ENCODE data around the gene XG. TPM values are rescaled to one million over a fixed set of nuclear protein-coding genes. Genes with fewer than 3 reads are reported as not detected.

XG gene
- total and polyA plus RNA-seq, 7 donors: 0.03 to 1.1 TPM; not detected in 5

DNA sequence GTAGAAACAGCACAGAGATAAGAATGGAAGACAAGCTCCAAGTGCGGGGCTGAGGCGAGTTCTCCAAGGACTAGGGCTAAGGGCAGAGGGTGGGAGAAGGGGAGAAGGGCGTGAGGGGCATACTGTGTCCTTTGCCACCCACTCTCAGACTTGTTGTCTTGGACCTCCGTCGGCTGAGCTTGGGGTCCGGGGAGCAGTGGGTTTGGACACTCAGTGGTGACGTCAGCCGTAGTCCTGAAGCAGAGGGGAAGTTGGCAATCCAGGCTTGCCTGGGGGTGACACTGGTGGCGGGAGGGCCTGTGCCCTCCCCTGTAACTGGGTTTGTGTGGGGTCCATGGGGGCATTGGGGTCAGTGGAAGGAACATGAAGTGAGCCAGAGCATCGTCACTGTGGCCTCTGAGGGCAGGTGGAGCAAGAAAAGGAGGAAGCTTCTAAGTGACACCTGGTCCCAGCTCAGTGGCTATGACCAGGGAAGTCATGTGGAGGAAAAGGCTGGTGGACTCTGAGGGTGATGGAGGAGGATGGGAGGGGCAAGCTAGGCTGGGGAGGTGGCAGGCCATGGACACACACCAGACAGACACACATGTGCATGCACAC is 43.1 kb upstream of the XG start:
- WGBS, 2 donors: 74 to 87% methylated on average over 10 of the region's 10 CpGs
- DNase-seq: no peak
- no peak overlapping the region for H3K4me3 ChIP-seq
- peaks cover 0 to 97% (median 81%) of the 10 kb centered on the region in 4 donors for H3K4me1 ChIP-seq
- H3K9me3 ChIP-seq: no peaks in the 10 kb centered on the region
- peaks cover 0 to 21% (median 2%) of the 10 kb centered on the region in 4 donors for H3K36me3 ChIP-seq
- TF ChIP-seq POLR2A (IDR thresholded peaks at IDR 0.05) (no peak), POLR2AphosphoS5 (IDR thresholded peaks at IDR 0.05) (no peak), EP300 (IDR thresholded peaks at IDR 0.05) (no peak), CTCF (IDR thresholded peaks at IDR 0.05) (no peak)
- intact Hi-C loops (cut with DNase I): loop anchor here (5.0 kb wide), 1 partner anchor 104 kb away; no protein-coding TSS in a partner anchor
- H3K27ac ChIP-seq: peak overlapping the region in 3 of 4 donors; percentile 32 to 97 (median 46)
- H3K27me3 ChIP-seq: no peaks in the 10 kb centered on the region

DNA sequence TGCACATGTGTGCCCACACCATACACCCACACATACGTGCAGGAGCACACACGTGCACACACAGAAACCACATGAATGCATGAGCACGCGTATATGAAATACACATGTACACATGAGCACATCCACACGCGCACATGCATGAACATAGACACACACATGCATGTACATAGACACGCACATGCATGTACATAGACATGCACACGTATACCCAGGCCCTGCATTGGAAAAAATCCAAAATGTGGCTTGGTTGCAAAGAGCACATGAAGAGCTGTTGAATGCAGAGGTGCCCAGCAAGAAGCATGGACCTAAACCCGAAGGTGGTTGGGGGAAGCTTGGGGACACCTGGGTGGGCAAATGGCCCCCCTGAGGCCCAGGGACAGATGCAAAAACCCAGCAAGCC is 42.3 kb upstream of the XG start:
- Histone ChIP-seq H3K27ac (peak overlapping the region; percentile 61 to 97 (median 70)), H3K36me3 (peaks cover 0 to 24% (median 2%) of the 10 kb centered on the region in 4 donors), H3K4me3 (peak overlapping the region in 1 of 4 donors; percentile 8), H3K27me3 (no peaks in the 10 kb centered on the region), H3K4me1 (peaks cover 0 to 96% (median 73%) of the 10 kb centered on the region in 4 donors), H3K9me3 (no peaks in the 10 kb centered on the region)
- intact Hi-C loops (cut with DNase I): loop anchor here (5.0 kb wide), 1 partner anchor 103 kb away; no protein-coding TSS in a partner anchor
- TF ChIP-seq POLR2AphosphoS5 (IDR thresholded peaks at IDR 0.05) (no peak), POLR2A (IDR thresholded peaks at IDR 0.05) (no peak)
- 83 to 88% methylated on average over 9 of the region's 9 CpGs for WGBS, 2 donors
- no peak for DNase-seq

- peak overlapping the region in 2 of 4 donors; percentile 8 to 18 for H3K4me3 ChIP-seq
- H3K36me3 ChIP-seq: peaks cover 0 to 31% (median 9%) of the 10 kb centered on the region in 4 donors
- peaks cover 0 to 90% (median 66%) of the 10 kb centered on the region in 4 donors for H3K4me1 ChIP-seq
- peak overlapping the region; percentile 61 to 97 (median 70) for H3K27ac ChIP-seq
- 9 to 15% methylated on average over 15 of the region's 15 CpGs for WGBS, 2 donors
- TF ChIP-seq POLR2AphosphoS5 (IDR thresholded peaks at IDR 0.05): peak in 3 of 4 donors; percentile 25 to 62 (median 41)
- TF ChIP-seq EP300 (IDR thresholded peaks at IDR 0.05): no peak
- TF ChIP-seq POLR2A (IDR thresholded peaks at IDR 0.05): no peak
- TF ChIP-seq CTCF (IDR thresholded peaks at IDR 0.05): no peak
- H3K9me3 ChIP-seq: no peaks in the 10 kb centered on the region
- peak; percentile 74 for DNase-seq
- no peaks in the 10 kb centered on the region for H3K27me3 ChIP-seq
- intact Hi-C loops (cut with DNase I): no loop called here
These were observed 41.6 kb upstream of the XG start for GRCh38 chrX:2710041-2710840.

DNA sequence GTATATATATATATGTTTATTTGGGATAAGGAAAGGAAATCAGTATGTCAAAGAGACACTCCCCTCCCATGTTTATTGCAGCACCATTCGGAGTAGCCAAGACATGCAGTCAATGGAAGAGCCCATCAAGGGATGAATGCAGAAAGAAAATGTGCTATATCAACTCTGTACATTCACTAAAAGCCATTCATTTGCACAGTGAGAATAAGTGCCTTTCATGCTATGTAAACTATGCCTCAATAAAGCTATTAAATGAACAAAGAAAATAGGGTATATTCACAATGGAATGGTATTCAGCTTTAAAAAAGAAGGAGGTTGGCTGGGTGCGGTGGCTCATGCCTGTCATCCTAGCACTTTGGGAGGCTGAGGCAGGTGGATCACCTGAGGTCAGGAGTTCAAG is 40.4 kb upstream of the XG start:
- intact Hi-C loops (cut with DNase I): no loop called here
- WGBS, 2 donors: 65 to 87% methylated on average over 2 of the region's 2 CpGs

More for the DNA sequence above, 40.4 kb upstream of the XG start:
- Histone ChIP-seq H3K9me3 (no peaks in the 10 kb centered on the region), H3K36me3 (peaks cover 0 to 43% (median 11%) of the 10 kb centered on the region in 4 donors), H3K4me1 (peaks cover 0 to 78% (median 54%) of the 10 kb centered on the region in 4 donors), H3K27me3 (no peaks in the 10 kb centered on the region), H3K4me3 (no peak overlapping the region), H3K27ac (peak overlapping the region in 1 of 4 donors; percentile 97)
- DNase-seq: no peak
- TF ChIP-seq POLR2AphosphoS5 (IDR thresholded peaks at IDR 0.05) (no peak), POLR2A (IDR thresholded peaks at IDR 0.05) (no peak), EP300 (IDR thresholded peaks at IDR 0.05) (no peak), CTCF (IDR thresholded peaks at IDR 0.05) (no peak)
